ENCODE data around the gene RAVER1.

Gene RAVER1

GRCh38 chr19:10309423-10309822, 23.9 kb downstream of the RAVER1 start, which contains the start of gene ZGLP1:
Gene ZGLP1, minus strand, starts transcription at chr19:10309815.
- TF ChIP-seq CTCF (conservative IDR thresholded peaks at IDR 0.05; ENCODE audit: low read depth, low read length): no peak
- no peaks in the 10 kb centered on the region for H3K79me2 ChIP-seq (ENCODE audit: insufficient read depth, low read depth)
- no peak within 1 kb of the TSS for H2AFZ ChIP-seq (ENCODE audit: low read depth)
- H3K4me1 ChIP-seq (ENCODE audit: low read depth, poor library complexity, severe bottlenecking): peaks cover under 1% of the 10 kb centered on the region
- no peak within 1 kb of the TSS for H3K4me3 ChIP-seq (IDR thresholded peaks at IDR 0.05; ENCODE audit: insufficient read depth, low read depth, low read length)
- no peak within 1 kb of the TSS for H3K27ac ChIP-seq
- no peaks in the 10 kb centered on the region for H4K20me1 ChIP-seq (ENCODE audit: insufficient read depth)
- no peak within 1 kb of the TSS for H3K4me2 ChIP-seq
- H3K9ac ChIP-seq: no peak within 1 kb of the TSS
- H3K36me3 ChIP-seq (ENCODE audit: insufficient read depth): no peaks in the 10 kb centered on the region
- no peaks in the 10 kb centered on the region for H3K27me3 ChIP-seq (ENCODE audit: insufficient read depth, low read depth)

GRCh38 chr19:10306327-10306726, 27.0 kb downstream of the RAVER1 start:
- Histone ChIP-seq H3K27ac (no peak overlapping the region), H3K9ac (no peak overlapping the region), H3K4me1 (ENCODE audit: low read depth, poor library complexity, severe bottlenecking) (no peaks in the 10 kb centered on the region), H4K20me1 (ENCODE audit: insufficient read depth) (no peaks in the 10 kb centered on the region), H3K36me3 (ENCODE audit: insufficient read depth) (no peaks in the 10 kb centered on the region), H3K4me3 (IDR thresholded peaks at IDR 0.05; ENCODE audit: insufficient read depth, low read depth, low read length) (no peak overlapping the region), H3K79me2 (ENCODE audit: insufficient read depth, low read depth) (no peaks in the 10 kb centered on the region), H3K27me3 (ENCODE audit: insufficient read depth, low read depth) (peaks cover 4% of the 10 kb centered on the region; the same call in 1 of the 2 replicates), H3K4me2 (no peak overlapping the region), H2AFZ (ENCODE audit: low read depth) (no peak overlapping the region)
- no peak for TF ChIP-seq CTCF (conservative IDR thresholded peaks at IDR 0.05; ENCODE audit: low read depth, low read length)

- Histone ChIP-seq H2AFZ (ENCODE audit: low read depth) (no peak overlapping the region), H3K36me3 (ENCODE audit: insufficient read depth) (no peaks in the 10 kb centered on the region), H4K20me1 (ENCODE audit: insufficient read depth) (no peaks in the 10 kb centered on the region), H3K27me3 (ENCODE audit: insufficient read depth, low read depth) (peaks cover 4% of the 10 kb centered on the region; the same call in 1 of the 2 replicates), H3K4me3 (IDR thresholded peaks at IDR 0.05; ENCODE audit: insufficient read depth, low read depth, low read length) (no peak overlapping the region), H3K27ac (no peak overlapping the region), H3K79me2 (ENCODE audit: insufficient read depth, low read depth) (no peaks in the 10 kb centered on the region), H3K9ac (no peak overlapping the region), H3K4me1 (ENCODE audit: low read depth, poor library complexity, severe bottlenecking) (no peaks in the 10 kb centered on the region), H3K4me2 (no peak overlapping the region)
- TF ChIP-seq CTCF (conservative IDR thresholded peaks at IDR 0.05; ENCODE audit: low read depth, low read length): no peak
Observed at GRCh38 chr19:10305139-10305806, 28.1 kb downstream of the RAVER1 start.

GRCh38 chr19:10299545-10300458, 33.5 kb downstream of the RAVER1 start:
- Histone ChIP-seq H3K79me2 (ENCODE audit: insufficient read depth, low read depth) (no peaks in the 10 kb centered on the region), H3K4me2 (no peak overlapping the region), H2AFZ (ENCODE audit: low read depth) (0 out of 2 replicates have a peak overlapping the region, but pooled peaks have one; percentile 6), H4K20me1 (ENCODE audit: insufficient read depth) (no peaks in the 10 kb centered on the region), H3K27ac (no peak overlapping the region), H3K36me3 (ENCODE audit: insufficient read depth) (no peaks in the 10 kb centered on the region), H3K4me1 (ENCODE audit: low read depth, poor library complexity, severe bottlenecking) (peaks cover 8% of the 10 kb centered on the region), H3K4me3 (IDR thresholded peaks at IDR 0.05; ENCODE audit: insufficient read depth, low read depth, low read length) (no peak overlapping the region), H3K27me3 (ENCODE audit: insufficient read depth, low read depth) (peaks cover 4% of the 10 kb centered on the region; the same call in 1 of the 2 replicates), H3K9ac (no peak overlapping the region)
- no peak for TF ChIP-seq CTCF (conservative IDR thresholded peaks at IDR 0.05; ENCODE audit: low read depth, low read length)

Data from KMS-11 (cell line).